GM21360 (cell line): Measurements from ENCODE around the gene ANKRD36C.
"Not testable (repeated sequence)": the region's sequence is repeated elsewhere in the genome, so short reads cannot be mapped to it uniquely, and the experiment has no call there.

Experiments
- ATAC-seq: cut with Tn5 transposase; IDR thresholded peaks from one replicate; pipeline ENCODE4 v1.9.1; 2021; ENCODE audit warnings: mild to moderate bottlenecking, moderate library complexity; ENCODE audit not compliant: unreplicated experiment

ANKRD36C gene

DNA sequence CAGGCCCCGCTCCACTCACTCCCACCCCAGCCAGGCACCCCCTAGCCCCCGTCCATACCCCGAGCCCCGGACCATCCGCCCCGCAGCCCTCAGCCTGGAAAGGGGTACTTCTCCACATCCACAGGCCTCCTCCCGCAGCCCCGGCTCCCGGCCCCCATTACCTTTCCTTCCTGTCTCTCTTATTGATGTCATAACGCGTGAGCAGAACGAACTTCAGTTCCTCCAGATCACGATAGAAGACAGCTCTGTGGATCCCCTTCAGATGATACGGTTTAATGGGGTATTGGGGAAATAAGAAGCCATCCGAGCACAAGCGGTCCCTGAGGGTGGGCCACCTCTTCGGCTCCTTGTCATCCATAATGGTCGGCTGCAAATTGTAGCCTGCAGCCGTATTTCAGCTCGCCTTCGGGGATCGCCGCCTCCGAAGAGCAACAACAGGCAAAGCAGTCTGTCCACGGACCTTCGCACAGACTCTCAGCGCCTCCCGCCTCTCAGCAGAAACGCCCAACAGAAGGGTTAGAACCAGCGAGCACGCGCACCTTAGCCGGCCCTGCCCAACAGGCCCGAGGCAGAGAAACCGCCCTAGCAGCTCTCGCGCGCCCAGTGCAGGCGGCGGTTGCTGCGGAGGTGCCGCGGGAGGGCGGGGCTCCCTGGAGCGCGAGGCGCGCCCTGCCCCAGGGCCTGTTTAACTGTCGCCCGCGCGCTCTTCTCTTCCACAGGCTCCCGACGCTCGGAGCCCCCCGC is at the start of gene ANKRD36C:
Gene ANKRD36C, minus strand, starts transcription at position 474 of the 744 bp plus-strand sequence. Its CDS starts 116 bp downstream, at position 358.
- ATAC-seq: peak; percentile 89

DNA sequence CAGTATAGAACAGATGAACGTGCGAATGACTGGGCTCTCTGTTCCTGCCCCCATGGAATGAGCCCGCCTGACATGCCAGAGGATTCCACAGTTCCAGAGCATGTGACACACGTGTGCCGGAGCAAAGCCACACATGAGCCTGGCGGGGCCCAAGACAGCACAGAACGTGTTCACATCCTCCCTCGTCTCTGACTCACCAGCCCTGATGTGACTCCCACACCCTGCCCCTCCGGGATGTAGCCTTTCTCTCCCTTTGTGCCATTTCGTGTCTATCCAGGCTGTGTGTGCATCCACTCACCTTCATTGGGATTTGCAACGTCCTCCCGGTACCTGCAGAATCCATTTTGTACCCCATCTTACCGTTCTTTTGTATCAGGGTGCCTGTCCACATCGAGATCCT is 43.9 kb upstream of the ANKRD36C start:
- ATAC-seq: not testable (repeated sequence)

GRCh38 chr2:96034792-96035191 is 43.2 kb upstream of the ANKRD36C start, which contains the start of gene GPAT2:
GPAT2 (minus strand) TSS chr2:96034916; CDS start chr2:96032359, 2,557 bp downstream.
- ATAC-seq: not testable (repeated sequence)

GRCh38 chr2:96033997-96034396 is 42.4 kb upstream of the ANKRD36C start:
- not testable (repeated sequence) for ATAC-seq

- not testable (repeated sequence) for ATAC-seq
Observed at GRCh38 chr2:96027725-96028325, 36.2 kb upstream of the ANKRD36C start.

GRCh38 chr2:96025755-96026154 is 34.1 kb upstream of the ANKRD36C start:
- ATAC-seq: not testable (repeated sequence)

DNA sequence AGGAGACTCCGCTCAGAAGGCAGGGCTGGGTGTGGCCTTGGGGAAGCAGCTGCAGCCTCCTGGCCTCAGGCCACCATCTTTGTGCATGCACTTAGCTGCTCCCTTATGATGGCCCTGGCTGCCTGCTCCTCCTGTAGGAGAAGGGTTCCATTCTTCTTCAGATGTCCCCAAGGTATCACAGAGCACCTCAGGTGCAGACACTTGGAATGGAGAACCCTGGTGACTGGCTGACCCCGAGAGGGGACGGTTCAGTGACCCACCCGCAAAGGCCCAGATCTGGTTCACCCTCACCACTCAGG is 33.5 kb upstream of the ANKRD36C start:
- ATAC-seq: no peak

DNA sequence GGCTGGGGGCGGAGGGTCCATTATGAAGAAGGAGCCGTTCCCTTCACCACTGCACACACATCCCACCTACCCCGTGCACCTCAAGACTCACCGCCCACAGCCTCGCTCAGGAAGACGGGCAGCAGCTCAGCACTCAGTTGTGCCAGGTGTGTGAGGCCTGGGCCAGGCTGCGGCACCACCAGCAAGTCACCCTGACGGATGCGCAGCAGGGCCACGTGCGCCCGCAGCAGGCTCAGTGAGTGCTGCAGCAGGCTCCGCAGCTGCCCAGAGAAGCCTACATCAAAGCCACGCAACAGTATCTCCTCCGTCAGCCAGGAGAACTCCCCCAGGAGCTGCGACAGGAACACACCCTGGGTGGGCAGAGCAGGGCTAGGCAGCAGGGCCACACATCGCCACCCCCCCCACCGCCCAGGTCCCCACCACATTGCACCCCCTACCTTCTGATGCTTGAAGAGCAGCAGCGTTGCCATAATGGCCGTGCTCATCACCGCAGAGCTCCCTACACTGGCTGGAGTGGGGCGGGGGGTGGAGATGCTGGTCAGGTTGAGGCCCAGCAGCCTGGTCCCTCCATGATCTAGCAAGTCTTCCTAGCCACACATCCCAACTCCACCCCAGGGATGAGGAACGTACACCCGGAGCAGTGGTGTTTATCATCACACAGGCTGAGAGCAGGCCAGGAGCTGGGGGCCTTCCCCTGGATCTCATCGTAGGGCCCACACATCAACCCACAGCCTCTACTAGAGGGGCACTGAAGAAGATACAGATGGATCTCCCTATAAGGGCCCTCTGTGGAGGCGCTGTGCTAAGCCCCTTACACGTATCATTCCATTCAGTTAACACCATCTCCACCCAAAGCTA is 32.9 kb upstream of the ANKRD36C start:
- ATAC-seq: no peak

GRCh38 chr2:96023701-96024100 is 32.1 kb upstream of the ANKRD36C start:
- not testable (repeated sequence) for ATAC-seq

- ATAC-seq: not testable (repeated sequence)
Observed at GRCh38 chr2:96022701-96023447, 31.2 kb upstream of the ANKRD36C start.

GRCh38 chr2:96022126-96022525 is 30.5 kb upstream of the ANKRD36C start:
- not testable (repeated sequence) for ATAC-seq

GRCh38 chr2:96021142-96021541 is 29.5 kb upstream of the ANKRD36C start:
- ATAC-seq: not testable (repeated sequence)

- ATAC-seq: not testable (repeated sequence)
Observed at GRCh38 chr2:96019909-96020590, 28.4 kb upstream of the ANKRD36C start.

GRCh38 chr2:96016321-96016720 is 24.7 kb upstream of the ANKRD36C start:
- not testable (repeated sequence) for ATAC-seq

GRCh38 chr2:96012792-96013264 is 21.2 kb upstream of the ANKRD36C start:
- ATAC-seq: not testable (repeated sequence)

DNA sequence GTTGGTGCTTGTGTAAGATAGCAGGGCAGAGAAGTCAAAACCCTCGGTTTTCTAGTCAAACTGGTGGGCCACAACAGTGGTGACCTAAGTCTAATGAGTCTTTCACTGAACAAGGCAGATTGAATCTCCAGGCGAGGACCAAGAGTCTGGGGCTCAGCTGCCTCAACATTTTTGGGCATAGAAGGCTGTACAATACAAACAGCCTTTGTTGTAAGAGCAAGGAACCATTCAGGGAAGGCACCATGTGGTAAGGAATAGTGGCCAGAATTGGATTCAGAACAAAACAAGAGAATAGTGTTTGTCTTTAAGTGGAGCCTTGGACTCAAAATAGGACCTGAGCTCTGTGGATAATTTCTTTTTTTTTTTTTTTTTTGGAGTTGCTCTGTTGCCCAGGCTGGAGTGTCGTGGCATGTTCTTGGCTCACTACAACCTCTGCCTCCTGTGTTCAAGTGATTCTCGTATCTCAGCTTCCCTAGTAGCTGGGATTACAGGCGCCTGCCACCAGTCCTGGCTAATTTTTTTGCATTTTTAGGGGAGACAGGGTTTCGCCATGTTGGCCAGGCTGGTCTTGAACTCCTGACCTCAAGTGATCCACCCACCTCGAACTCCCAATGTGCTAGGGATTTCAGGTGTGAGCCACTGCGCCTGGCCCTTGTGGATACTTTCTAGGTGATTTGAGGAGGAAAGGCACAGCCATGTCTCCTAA is 20.6 kb upstream of the ANKRD36C start:
- ATAC-seq: not testable (repeated sequence)

DNA sequence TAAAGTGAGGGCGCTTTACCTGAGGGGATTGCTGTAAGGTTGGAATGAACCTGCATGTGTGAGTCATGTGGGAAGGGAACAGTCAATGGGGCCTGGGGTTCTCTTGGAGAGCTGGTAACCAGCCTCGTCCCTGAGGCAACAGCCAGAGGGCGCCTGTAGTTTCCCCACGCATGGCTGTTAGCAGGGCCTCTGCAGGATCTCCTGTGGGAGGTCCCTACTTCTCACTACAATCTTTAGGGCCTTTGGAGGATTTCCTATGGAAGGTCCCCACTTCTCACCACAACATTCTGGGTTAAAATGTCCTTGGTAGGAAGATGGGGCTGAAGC is 19.5 kb upstream of the ANKRD36C start:
- ATAC-seq: peak; percentile 27

- peak; percentile 94 for ATAC-seq
Observed at GRCh38 chr2:96010320-96011128, 18.9 kb upstream of the ANKRD36C start.

DNA sequence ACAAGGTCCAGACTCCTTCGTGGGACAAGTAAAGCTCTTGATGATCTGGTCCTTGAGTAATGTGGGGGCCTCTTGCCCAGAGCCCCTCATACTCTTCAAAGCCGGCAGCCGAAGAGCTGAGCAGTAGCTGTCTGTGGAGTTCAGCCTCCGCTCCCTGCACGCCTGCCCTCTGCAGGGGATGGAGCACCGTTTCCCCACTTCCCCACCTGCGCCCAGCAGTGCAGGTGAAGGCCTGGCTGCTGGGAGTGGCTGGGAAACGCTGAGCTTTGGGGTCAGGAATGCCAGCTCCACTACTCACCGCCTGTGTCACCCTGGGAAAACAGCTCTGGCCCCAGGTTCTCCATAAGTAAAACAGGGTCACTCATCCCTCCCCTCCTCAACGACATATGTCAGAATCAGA is 18.2 kb upstream of the ANKRD36C start:
- ATAC-seq: peak; percentile 11
